Measurements from ENCODE around the gene KRT74. TPM values are rescaled to one million over a fixed set of nuclear protein-coding genes. Genes with fewer than 3 reads are reported as not detected.

The KRT74 gene
- total and polyA plus RNA-seq, 4 donors = not detected

DNA sequence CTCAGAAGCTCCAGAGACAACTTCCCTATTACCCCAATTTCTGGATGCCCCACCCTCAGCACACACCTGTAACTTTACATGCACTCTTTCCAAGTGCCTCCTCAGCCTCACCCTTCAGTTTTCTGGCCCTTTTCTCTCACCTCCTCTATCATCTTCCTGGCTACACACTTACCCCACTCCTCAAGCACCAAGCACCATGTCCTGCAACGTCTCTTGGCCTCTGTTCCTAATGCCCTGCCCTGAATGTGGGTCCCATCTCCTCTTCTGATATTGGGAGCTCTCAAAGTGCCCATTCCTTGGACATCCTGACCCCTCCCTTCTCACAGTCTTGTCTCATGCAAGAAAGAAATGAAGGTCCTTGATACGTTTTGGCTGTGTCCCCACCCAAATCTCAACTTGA lies 26.4 kb upstream of the KRT74 start:
- no peak for DNase-seq (ENCODE audit: low spot score)
- WGBS = 54% methylated on average over 2 of the region's 2 CpGs
- no peaks in the 10 kb centered on the region for H3K36me3 ChIP-seq (ENCODE audit: control insufficient read depth in 4 of 4, insufficient read depth in 3 of 4, low read depth in 1 of 4, low read length in 3 of 4)
- TF ChIP-seq, protein P1, sequence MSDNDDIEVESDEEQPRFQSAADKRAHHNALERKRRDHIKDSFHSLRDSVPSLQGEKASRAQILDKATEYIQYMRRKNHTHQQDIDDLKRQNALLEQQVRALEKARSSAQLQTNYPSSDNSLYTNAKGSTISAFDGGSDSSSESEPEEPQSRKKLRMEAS (IDR thresholded peaks at IDR 0.05) = no peak
- TF ChIP-seq TAF1 (conservative IDR thresholded peaks at IDR 0.05) (no peak), FOXA2 (IDR thresholded peaks at IDR 0.05) (no peak), HNF4A (conservative IDR thresholded peaks at IDR 0.05) (no peak), RAD21 (IDR thresholded peaks at IDR 0.05) (no peak), GABPA (IDR thresholded peaks at IDR 0.05 in 1 of 2, conservative IDR thresholded peaks at IDR 0.05 in 1 of 2) (no peak), NR2F2 (IDR thresholded peaks at IDR 0.05) (no peak), EGR1 (IDR thresholded peaks at IDR 0.05; ENCODE audit: low read depth in 2 of 2) (no peak), JUND (IDR thresholded peaks at IDR 0.05) (no peak), FOXA1 (IDR thresholded peaks at IDR 0.05) (no peak), RXRA (IDR thresholded peaks at IDR 0.05) (no peak), YY1 (IDR thresholded peaks at IDR 0.05) (no peak), SP1 (IDR thresholded peaks at IDR 0.05) (no peak), HNF4G (IDR thresholded peaks at IDR 0.05) (no peak)
- TF ChIP-seq, protein P2, sequence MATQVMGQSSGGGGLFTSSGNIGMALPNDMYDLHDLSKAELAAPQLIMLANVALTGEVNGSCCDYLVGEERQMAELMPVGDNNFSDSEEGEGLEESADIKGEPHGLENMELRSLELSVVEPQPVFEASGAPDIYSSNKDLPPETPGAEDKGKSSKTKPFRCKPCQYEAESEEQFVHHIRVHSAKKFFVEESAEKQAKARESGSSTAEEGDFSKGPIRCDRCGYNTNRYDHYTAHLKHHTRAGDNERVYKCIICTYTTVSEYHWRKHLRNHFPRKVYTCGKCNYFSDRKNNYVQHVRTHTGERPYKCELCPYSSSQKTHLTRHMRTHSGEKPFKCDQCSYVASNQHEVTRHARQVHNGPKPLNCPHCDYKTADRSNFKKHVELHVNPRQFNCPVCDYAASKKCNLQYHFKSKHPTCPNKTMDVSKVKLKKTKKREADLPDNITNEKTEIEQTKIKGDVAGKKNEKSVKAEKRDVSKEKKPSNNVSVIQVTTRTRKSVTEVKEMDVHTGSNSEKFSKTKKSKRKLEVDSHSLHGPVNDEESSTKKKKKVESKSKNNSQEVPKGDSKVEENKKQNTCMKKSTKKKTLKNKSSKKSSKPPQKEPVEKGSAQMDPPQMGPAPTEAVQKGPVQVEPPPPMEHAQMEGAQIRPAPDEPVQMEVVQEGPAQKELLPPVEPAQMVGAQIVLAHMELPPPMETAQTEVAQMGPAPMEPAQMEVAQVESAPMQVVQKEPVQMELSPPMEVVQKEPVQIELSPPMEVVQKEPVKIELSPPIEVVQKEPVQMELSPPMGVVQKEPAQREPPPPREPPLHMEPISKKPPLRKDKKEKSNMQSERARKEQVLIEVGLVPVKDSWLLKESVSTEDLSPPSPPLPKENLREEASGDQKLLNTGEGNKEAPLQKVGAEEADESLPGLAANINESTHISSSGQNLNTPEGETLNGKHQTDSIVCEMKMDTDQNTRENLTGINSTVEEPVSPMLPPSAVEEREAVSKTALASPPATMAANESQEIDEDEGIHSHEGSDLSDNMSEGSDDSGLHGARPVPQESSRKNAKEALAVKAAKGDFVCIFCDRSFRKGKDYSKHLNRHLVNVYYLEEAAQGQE (IDR thresholded peaks at IDR 0.05) = no peak
- TF ChIP-seq, protein P3, sequence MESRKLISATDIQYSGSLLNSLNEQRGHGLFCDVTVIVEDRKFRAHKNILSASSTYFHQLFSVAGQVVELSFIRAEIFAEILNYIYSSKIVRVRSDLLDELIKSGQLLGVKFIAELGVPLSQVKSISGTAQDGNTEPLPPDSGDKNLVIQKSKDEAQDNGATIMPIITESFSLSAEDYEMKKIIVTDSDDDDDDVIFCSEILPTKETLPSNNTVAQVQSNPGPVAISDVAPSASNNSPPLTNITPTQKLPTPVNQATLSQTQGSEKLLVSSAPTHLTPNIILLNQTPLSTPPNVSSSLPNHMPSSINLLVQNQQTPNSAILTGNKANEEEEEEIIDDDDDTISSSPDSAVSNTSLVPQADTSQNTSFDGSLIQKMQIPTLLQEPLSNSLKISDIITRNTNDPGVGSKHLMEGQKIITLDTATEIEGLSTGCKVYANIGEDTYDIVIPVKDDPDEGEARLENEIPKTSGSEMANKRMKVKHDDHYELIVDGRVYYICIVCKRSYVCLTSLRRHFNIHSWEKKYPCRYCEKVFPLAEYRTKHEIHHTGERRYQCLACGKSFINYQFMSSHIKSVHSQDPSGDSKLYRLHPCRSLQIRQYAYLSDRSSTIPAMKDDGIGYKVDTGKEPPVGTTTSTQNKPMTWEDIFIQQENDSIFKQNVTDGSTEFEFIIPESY (IDR thresholded peaks at IDR 0.05) = no peak
- TF ChIP-seq, protein P4, sequence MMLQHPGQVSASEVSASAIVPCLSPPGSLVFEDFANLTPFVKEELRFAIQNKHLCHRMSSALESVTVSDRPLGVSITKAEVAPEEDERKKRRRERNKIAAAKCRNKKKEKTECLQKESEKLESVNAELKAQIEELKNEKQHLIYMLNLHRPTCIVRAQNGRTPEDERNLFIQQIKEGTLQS (IDR thresholded peaks at IDR 0.05) = no peak
- TF ChIP-seq, protein P5, sequence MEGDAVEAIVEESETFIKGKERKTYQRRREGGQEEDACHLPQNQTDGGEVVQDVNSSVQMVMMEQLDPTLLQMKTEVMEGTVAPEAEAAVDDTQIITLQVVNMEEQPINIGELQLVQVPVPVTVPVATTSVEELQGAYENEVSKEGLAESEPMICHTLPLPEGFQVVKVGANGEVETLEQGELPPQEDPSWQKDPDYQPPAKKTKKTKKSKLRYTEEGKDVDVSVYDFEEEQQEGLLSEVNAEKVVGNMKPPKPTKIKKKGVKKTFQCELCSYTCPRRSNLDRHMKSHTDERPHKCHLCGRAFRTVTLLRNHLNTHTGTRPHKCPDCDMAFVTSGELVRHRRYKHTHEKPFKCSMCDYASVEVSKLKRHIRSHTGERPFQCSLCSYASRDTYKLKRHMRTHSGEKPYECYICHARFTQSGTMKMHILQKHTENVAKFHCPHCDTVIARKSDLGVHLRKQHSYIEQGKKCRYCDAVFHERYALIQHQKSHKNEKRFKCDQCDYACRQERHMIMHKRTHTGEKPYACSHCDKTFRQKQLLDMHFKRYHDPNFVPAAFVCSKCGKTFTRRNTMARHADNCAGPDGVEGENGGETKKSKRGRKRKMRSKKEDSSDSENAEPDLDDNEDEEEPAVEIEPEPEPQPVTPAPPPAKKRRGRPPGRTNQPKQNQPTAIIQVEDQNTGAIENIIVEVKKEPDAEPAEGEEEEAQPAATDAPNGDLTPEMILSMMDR (IDR thresholded peaks at IDR 0.05; ENCODE audit: low read depth, low read length, missing input control) = no peak
- peaks cover 0 to 7% (median 1%) of the 10 kb centered on the region in 4 donors for H3K27me3 ChIP-seq (ENCODE audit: control insufficient read depth in 4 of 4, insufficient read depth in 4 of 4, low read length in 3 of 4)
- no peaks in the 10 kb centered on the region for H3K9me3 ChIP-seq (ENCODE audit: control insufficient read depth in 4 of 4, low read length in 3 of 4)
- no peaks in the 10 kb centered on the region for H3K4me1 ChIP-seq (ENCODE audit: control insufficient read depth in 4 of 4, insufficient read depth in 4 of 4, low read length in 3 of 4)
- no peak overlapping the region for H3K27ac ChIP-seq (ENCODE audit: low read depth in 1 of 2, low read length in 2 of 2)
- H3K9ac ChIP-seq (ENCODE audit: low read depth in 1 of 2, low read length in 2 of 2) = no peak overlapping the region
- H3K4me3 ChIP-seq (ENCODE audit: low read depth in 1 of 3, low read length in 3 of 3) = no peak overlapping the region

Data from liver (tissue), 9 donors.